ENCODE data around the gene CST3.
"Not testable (repeated sequence)": the region's sequence is repeated elsewhere in the genome, so short reads cannot be mapped to it uniquely, and the experiment has no call there.

CST3 gene

DNA sequence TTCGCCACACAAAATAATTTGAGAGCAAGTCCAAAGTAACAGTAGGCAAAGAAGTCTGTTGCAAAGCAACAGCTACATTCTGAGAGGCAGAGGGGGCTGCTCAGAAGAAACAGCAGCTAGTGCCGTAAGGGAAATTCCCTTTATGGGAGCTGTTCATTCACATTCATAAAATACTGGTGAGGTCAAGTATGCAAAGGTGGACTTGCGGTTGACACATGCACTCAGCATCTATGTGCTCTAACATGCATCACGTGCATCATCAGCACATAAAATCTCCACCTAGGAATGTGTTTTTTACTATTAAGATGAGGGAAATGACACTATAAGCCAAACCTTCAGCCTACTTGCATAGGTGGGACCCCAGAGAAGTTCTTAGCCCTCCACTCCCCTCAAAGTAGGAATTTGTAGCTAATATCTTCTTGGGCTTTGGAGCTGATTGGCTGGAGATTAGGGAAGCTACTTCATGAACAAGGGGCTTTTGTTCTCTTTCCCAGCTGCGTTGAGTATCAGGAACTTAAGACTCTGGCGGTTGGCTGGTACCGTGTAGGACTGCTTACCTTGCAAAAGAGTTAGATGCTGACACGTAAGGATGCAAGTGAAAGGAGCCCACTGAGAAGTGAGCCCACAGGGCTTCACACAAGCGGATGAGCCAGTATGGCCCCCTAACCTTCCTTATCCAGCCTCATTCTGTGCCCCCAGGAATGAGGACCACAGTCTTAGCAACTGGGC lies 12.4 kb downstream of the CST3 start:
- DNase-seq, result no peak

DNA sequence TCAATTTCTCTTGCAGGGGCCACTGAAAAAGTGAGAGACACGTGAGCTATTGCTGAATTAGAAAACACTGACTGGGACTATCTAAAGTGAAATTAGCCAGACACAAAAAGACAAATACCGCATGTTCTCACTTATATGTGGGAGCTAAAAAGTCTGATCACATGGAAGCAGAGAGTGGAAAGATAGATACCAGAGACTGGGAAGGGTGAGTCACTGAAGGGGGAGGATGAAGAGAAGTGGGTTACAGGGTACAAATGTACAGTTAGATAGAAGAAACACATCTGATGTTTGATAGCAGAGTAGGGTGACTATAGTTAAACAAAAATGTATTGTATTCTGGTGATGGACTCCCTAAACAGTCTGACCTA lies 13.4 kb downstream of the CST3 start:
- DNase-seq, result no peak

DNA sequence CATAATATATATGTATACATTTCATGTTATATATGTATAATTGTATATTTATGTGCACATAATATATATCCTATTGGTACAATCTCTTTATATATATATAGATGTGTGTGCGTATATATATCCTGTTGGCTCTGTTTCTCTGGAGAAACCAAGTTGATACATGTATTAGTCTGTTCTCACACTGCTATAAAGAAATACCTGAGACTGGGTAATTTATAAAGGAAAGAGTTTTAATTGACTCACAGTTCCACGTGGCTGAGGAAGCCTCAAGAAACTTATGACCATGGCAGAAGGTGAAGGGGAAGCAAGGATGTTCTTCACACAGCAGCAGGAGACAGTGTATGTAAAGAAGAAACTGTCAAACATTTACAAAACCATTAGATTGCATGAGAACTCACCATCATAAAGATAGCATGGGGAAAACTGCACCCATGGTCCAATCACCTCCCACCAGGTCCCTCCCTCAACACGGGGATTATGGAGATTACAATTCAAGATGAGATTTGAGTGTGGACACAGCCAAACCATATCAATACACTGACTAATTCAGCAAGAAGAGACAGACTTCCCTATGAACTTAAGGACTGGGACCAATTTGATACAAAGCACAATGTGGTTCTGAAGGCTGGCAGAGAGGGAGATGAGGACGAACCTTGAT lies 14.0 kb downstream of the CST3 start:
- DNase-seq, result no peak

DNA sequence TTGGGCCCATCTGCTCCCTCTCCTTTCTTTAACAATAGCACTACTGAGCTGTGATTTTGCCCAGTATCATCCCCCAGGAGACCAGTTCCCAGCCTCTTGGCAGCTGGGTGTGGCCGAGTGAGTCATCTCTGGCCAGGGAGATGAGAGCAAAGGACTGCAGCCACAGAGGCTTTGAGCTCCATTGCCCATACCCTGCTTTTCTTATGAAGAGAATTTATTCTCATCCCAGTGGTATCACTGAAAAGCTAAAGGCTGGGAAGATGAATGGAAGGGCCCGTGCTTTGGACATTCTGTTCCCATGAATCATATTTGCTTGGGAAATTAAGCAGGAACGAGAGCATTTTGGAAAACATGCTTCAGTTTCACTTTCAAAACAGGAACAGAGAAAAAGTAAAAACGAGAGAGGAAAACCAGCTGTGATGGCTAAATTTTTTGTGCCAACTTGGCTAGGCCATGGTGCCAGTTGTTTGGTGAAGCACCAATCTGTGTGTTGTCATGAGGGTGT lies 14.9 kb downstream of the CST3 start:
- no peak for DNase-seq

DNA sequence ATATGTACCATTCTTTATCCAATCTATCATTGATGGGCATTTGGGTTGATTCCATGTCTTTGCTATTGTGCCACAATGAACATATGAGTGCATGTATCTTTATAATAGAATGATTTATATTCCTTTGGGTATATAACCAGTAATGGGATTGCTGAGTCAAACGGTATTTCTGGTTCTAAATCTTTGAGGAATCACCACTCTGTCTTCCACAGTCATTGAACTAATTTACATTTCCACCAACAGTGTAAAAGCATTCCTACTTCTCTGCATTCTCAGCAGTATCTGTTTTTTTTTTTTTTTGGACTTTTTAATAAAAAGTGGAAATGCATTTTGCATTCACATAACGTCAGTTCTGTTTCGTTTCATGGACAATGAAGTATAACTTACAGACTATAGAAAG lies 15.4 kb downstream of the CST3 start:
- not testable (repeated sequence) for DNase-seq

DNA sequence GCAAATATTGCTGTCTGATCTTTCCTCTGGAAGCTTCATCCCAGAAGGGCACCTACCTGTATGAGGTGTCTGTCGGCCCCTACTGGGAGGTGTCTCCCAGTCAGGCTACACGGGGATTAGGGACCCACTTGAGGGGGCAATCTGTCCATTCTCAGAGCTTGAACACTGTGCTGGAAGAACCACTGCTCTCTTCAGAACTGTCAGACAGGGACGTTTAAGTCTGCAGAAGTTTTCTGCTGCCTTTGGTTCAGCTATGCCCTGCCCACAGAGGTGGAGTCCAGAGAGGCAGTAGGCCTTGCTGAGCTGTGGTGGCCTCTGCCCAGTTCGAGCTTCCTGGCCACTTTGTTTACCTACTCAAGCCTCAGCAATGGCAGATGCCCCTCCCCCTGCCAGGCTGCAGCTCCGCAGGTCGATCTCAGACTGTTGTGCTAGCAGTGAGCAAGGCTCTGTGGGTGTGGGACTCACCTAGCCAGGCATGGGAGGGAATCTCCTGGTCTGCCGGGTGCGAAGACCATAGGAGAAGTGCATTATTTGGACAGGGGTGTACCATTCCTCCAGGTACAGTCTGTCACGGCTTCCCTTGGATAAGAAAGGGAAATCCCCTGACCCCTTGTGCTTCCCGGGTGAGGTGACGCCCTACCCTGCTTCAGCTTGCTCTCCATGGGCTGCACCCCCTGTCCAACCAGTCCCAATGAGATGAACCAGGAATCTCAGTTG lies 16.9 kb downstream of the CST3 start:
- DNase-seq, result not testable (repeated sequence)

DNA sequence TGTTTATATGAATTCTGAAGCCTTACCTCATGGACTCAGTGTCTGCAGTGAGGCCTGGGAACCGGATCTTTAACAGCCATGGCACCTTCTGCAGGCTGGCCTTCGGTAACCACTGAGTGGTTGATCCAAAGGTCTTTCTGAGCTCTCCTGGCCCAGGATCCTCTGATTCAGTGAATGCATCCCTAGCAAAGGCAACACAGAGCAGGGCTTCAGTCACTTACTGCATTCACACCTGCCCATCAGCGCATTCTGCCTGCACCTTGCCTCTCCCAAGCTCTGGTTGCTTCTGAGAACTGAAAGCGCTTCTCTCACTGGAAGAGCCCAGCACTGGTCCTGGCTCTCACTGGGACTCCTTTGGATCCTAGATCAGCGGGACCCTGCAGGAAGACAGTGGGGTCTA lies 23.6 kb downstream of the CST3 start:
- DNase-seq, result no peak

DNA sequence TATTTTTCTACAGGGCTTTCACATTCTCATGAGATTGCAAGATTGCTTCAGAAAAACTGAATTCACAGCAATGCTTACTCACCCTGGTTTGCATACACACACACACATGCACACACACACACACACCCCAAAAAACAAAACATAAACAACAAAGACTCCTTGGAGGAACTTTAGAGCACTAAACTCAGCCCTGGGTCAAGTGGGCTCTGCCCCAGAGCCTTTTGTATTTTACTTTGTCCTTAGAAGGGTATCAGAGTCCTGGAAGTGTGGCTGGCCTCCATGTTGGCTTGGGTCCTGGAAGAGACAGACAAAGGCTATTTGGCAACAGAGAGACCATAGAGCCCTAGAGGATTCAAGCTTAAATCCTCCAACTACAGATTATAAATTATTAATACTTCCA lies 24.1 kb downstream of the CST3 start:
- no peak for DNase-seq

DNA sequence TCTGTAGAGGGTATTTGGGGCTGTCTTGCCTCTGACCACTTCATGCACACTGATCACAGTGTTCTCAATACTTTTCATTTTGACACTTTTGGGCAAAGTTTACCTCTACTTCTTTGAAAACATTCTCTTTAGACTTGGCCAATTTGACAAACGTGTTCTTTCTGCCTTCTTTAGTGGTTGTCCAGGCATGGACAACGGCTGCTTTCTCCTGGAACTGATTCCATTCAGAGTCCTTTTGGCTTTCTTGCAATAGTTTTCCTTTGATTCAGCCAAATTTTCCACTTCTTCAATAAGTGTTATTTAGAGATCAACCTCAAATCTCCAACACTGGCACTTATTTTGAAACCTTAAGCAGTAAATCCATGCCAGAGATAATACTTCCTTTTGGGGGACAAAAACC lies 25.4 kb downstream of the CST3 start:
- DNase-seq, result no peak

DNA sequence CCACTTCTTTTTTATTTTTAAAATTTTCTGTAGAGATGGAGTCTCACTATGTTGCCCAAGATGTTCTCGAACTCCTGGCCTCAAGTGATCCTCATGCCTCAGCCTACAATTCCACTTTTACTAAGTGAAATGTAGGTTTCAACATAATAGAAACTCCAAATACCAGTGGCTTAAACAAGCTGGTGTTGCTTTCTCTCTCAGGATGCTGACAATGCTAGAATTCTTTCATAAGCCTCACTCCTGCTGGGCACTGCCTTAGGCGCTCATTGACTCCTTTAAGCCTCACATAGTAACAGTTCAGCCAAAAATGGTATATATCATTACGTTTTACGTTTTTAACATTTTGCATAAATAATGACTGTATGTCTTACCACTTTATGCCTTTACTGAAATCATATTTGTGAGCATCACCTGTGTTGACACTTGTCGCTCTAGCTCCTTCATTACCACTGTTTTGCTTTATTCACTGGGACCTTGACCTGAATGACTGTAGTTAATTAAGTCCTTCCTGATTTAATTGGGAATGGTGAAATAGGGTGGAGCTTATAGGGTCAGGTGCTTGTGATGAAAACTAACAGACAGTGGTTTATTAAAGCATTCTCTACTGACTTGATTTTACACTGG lies 28.2 kb downstream of the CST3 start:
- DNase-seq, result no peak

DNA sequence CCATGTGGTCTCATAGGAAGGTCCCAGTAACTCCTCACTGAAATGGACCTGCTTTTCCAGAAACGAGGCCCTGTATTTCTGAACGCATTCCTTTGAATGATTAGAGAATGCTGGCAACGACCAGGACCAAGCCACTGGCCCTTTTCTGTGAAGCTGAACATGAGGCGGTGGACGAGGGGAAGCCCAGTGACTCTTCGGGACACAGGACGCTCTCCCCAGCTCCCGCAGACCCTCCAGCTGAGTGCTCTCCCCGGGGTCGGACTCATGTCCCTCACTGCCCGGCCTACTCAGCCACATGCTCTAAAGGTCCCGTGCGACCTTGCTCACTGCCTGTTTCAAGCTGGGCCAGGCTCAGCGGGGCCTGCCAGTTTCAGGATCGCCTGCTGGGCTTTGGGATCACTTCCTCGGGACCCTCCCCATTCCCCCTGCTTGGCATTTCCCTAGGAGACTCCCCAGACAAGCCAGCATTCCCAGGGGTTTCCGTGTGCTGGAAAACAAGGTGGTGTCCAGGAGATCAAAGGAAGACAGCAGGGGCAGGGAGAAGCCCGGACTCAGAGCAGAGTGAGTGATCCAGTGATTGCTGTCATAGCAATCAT lies 29.4 kb downstream of the CST3 start:
- no peak for DNase-seq

DNA sequence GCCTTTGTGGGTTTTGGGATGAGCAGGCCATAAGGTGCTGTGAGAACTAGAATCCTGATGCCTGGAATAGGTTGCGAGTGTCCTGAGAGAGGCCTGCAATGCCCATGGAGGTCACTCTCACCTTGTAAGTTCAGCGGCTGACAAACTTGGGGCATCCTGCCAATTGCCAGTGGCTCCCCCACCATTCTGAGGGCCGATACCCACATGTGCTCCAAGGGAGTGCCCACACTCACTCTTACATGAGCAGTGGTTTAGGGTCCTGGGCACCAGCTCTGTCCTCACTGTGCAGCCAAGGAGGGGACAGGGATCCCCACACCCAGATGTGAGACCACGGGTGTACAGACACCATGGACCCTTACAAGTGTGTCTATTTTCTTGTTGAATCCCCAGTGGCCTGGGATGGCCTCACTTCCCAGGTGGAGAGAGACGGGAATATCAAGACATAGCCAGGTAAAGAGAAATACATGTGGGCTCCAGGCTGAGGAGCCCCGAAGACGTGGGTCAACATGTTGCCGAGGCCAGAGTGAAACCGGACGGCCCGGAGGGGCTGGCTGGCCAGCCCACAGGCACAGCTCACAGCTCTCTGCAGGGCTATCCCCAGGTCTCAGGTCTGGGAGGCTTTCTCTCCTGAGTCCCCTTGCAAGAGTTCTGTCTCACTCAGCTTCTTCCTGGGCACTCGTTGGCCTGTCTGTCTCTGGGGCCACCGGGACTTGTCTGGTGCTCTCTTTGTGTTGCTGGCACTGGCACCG lies 30.1 kb downstream of the CST3 start:
- no peak for DNase-seq

DNA sequence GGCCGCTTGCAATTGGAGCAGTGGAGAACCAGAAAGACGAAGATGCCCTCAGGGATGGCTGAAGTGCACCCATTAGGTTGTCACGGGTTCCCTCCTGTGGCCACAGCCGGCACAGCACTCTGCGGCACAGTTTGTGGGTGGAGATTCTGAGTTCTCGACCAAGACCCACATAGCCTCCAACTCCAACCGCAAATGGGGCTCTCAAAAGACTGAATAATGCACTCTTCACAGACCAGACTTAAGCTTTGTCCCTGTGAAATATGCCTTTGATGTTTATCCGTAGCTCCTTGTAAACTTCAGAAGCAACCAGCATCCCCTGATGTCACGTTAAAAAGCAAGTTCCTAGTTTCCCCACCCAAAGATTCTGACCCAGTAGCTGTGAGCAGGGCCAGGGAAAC lies 31.1 kb downstream of the CST3 start:
- DNase-seq, result no peak

DNA sequence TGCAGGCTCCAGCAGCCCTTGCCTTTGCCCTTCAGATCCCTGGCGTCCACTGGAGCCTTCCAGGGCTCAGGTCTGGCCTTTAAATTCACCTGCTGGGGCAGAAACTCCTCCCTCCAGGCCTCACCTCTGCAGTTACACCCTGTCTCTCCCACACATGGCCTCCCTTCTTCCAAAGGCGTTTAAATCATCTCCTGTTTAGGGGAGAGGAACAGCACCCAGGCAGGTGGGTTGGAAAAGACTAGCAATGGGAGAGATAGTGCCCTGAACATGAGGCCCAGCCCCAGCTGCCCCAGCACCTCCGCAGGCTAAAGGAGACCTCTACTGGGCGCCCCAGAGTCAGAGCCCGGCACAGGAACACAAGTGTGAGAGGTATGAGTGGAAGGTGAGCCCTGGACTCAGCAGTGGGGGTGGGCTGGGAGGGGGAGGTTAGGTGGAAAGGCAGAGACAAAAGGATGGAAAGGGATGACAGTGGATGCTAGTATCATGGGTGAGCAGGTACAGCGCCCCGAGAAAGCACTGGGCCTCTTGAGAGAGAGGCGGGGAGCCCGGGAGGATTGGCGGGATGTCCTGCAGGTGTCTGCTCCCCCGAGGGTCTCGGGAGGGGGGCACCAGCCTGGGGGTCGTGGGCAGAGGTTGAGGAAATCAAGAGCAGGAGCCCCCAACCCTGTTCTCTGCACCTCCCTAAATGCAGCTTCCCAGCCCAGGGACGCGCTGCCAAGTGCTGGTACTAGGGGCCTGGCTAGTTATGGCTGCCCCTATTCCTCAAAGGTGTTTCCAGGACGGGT lies 31.7 kb downstream of the CST3 start, which contains the start of gene CST9:
TSS of gene CST9 (minus strand) at position 51 of the 785 bp plus-strand sequence. CDS start 53 bp downstream, outside the sequence.
- no peak for DNase-seq

DNA sequence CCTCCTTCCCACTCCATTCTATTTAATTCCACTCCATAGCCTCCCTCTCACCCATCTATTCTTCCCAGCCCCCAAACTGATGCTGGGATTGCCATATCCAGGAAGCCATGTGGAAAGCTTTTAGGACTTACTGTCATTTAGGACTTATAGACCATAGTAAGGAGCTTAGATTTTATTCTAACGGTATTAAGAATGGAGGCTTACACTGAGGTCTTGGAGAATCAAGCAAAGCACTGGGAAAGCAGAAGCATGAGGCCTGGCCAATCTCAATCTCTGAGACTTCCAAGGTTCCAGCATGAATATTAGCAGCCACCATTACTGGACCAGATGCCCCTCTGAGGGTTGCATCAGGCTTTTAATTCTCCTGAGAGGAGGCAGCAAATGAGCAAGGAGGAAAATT lies 33.4 kb downstream of the CST3 start:
- no peak for DNase-seq

DNA sequence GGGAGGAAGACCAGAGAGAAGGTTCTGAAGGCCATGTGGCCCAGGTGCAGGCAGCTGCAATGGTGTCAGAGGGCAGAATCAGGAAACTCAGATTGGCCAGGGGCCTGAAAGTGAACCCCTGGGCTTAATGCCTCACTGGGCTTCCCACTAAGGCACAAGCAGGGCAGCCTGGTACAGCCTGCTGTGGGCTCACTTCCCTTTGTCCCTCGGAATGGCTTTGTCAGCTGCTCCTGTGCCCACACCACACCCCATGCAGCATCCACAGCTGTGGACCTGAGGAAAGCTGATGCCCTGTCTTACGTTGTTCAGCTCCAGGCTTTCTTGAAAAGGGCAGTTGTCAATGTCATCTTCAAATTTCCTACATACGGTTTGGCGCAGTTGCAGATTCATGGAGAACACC lies 34.4 kb downstream of the CST3 start:
- DNase-seq, result no peak

DNA sequence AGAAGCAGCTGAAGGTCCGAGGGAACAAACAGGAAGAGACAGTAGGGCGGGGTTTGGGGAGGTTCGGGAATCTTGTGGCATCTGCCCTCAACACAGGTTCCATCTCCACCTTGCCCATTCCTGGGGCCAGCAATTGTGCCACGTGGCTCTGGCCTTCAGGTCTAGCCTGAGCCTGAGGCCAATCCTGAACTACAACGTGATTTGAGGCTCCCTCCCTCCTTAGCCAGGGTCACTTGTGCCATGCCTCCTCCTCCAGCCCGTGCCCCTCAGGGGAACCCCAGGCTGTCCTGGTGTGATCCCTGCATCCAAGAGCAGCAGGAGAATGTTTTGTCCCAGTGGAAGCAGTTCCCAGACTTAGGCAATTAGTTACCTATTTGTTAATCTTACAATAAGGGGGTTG lies 35.1 kb downstream of the CST3 start:
- DNase-seq, result no peak

DNA sequence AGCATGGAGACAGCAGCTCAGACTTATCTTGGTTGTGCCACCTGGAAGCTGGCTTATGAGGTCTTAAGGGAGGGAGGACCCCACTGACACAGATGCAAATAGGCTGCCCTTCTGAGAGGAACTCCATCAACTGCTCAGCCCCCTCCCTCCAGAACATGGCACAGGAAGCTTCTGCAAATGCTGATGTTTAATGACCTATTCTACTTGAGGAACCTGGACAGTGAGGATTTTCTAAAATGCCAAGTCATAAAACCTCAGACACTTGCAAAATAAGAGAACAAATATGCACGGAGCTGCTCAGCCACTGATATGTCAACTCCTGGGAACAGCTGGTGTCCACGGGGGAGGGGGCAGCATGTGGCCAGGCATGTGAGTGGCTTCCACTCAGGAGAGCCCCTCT lies 35.5 kb downstream of the CST3 start:
- no peak for DNase-seq

DNA sequence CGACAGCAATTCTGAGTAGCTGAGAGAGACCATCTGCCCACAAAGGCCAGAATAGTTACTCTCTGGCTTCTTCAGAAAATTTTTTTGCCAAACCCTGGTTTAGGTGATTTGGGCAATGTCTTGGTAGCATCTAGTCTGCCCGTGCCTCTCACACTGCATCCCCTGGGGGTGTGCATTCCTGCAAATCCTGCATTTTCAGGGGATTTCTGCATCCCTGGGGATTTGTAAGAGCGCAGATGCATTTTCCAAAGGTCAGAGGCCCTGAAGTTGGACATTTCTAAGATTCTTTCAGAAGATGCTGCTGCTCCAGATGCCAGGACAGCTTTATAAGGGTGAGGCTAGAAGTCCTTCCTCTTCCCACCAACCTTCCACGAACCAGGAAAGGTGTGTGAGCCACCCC lies 36.0 kb downstream of the CST3 start:
- no peak for DNase-seq

DNA sequence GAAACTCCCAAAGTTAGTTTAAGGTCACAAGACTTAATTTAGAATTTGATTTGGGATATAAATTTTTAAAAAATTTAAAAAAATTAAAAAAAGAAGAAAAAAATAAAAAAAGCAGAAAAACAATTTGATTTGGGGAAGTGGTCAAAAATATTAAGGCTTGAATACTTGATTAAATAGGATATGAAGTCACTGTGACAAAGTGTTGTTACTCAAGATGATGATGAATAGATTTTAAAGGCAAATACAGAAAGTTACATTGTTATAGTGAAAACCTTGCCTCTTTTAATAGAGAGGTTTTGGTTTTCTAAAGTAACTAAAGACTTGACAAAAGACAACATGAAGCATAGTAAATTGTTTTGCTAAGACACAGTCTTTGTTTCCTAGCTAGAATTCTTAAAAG lies 39.3 kb downstream of the CST3 start:
- no peak for DNase-seq

DNA sequence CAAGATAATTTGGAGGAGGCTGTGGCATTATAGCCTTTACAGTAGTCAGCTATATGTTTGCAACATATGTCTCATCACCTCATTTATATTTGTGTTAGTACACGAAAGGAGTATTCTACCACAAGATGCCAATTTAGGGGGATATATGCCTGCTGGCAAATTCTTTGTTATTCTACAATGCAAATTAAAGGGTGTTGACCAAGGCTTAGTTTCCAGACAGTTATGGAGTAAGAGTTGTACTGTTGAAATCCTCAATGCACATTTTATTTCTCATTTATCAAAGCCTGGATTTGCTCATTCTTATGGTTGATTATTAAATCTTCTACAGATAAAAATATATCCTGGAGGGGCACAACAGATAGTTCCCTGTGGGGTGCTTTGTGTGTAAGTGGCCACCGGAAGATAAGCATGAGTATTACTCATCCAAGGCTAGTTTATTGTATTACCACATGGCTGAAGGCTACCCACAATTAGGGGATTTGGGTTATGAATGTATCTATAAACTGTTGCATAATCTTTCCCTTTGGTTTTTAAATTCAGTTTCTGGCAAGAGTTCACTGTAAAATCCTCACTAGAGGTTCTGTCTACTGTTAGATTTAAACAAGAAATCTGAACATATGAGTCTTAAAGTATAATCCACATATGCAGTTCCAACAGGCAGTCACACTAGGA lies 41.0 kb downstream of the CST3 start:
- no peak for DNase-seq
